Measurements from ENCODE around the gene CDC5L. TPM values are rescaled to one million over a fixed set of nuclear protein-coding genes. Genes with fewer than 3 reads are reported as not detected.
"Not testable (repeated sequence)": the region's sequence is repeated elsewhere in the genome, so short reads cannot be mapped to it uniquely, and the experiment has no call there.

The CDC5L gene
- total RNA-seq, 1 experiment from 2014 or later: 23.8 TPM

DNA sequence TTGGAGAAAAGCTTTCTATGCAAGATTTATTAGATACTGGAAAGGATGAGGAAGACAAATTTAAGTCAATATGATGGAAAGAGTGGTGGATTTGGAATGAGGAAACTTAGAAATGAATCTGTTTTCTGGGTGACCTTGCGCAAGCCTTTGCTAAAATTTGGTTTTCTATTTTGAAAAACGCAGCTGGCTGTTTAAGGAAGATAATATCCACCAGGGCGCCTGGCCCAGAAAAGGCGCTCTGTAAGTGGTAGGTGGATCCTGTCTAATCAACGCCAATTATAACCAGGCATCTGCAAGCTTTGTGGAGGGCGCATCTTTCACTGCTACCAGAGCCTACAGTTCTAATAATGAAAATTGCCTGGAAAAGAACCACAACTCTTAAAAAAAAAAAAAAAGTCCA lies 45.5 kb upstream of the CDC5L start:
- Mint-ChIP-seq H3K4me3 (ENCODE audit: unreplicated experiment) (no peak overlapping the region), H3K36me3 (ENCODE audit: insufficient read depth, unreplicated experiment) (no peaks in the 10 kb centered on the region), H3K4me1 (ENCODE audit: low read depth, unreplicated experiment) (no peaks in the 10 kb centered on the region), H3K9me3 (ENCODE audit: unreplicated experiment) (no peaks in the 10 kb centered on the region), H3K27ac (ENCODE audit: unreplicated experiment) (no peak overlapping the region), H3K27me3 (ENCODE audit: insufficient read depth, unreplicated experiment) (peaks cover 4% of the 10 kb centered on the region)
- H3K36me3 ChIP-seq (ENCODE audit: control insufficient read depth, insufficient read depth, low read length): no peaks in the 10 kb centered on the region
- CTCF ChIA-PET: interaction anchor here (1.0 to 1.3 kb wide), 2 partner anchors 29 to 74 kb away, joined by 3 read pairs; partner anchors contain the start of gene AARS2
- BruUV-seq (replicated peaks): no TSS peak
- DNase-seq: no peak
- H3K27me3 ChIP-seq (replicated peaks; ENCODE audit: control insufficient read depth, insufficient read depth, low read length): no peaks in the 10 kb centered on the region; the same call in 1 of the 2 replicates
- intact Hi-C loops (cut with micrococcal nuclease; ENCODE audit: unreplicated experiment): no loop called here
- POLR2A ChIA-PET: no interaction called here
- TF ChIP-seq CTCF (IDR thresholded peaks at IDR 0.05; ENCODE audit: insufficient read depth in 1 of 2, low read depth in 1 of 2, low read length in 1 of 2, severe bottlenecking in 1 of 2, unreplicated experiment in 1 of 2): no peak
- no peak overlapping the region for H3K4me3 ChIP-seq (ENCODE audit: low read depth, low read length)
- no peaks in the 10 kb centered on the region for H3K4me1 ChIP-seq
- H3K9me3 ChIP-seq: no peaks in the 10 kb centered on the region

GRCh38 chr6:44342489-44342888 lies 45.0 kb upstream of the CDC5L start, which contains the start of gene SPATS1:
SPATS1 (plus strand) TSS chr6:44342650; CDS start chr6:44343096, 446 bp downstream.
- no peak for TF ChIP-seq CTCF (IDR thresholded peaks at IDR 0.05; ENCODE audit: insufficient read depth in 1 of 2, low read depth in 1 of 2, low read length in 1 of 2, severe bottlenecking in 1 of 2, unreplicated experiment in 1 of 2)
- H3K27me3 Mint-ChIP-seq (ENCODE audit: insufficient read depth, unreplicated experiment): peaks cover 3% of the 10 kb centered on the region
- DNase-seq: no peak
- intact Hi-C loops (cut with micrococcal nuclease; ENCODE audit: unreplicated experiment): no loop called here
- H3K36me3 ChIP-seq (ENCODE audit: control insufficient read depth, insufficient read depth, low read length): no peaks in the 10 kb centered on the region
- no peaks in the 10 kb centered on the region for H3K9me3 Mint-ChIP-seq (ENCODE audit: unreplicated experiment)
- H3K27me3 ChIP-seq (replicated peaks; ENCODE audit: control insufficient read depth, insufficient read depth, low read length): no peaks in the 10 kb centered on the region; the same call in 1 of the 2 replicates
- H3K9me3 ChIP-seq: no peaks in the 10 kb centered on the region
- H3K4me3 ChIP-seq (ENCODE audit: low read depth, low read length): no peak within 1 kb of the TSS
- H3K4me3 Mint-ChIP-seq (ENCODE audit: unreplicated experiment): no peak within 1 kb of the TSS
- CTCF ChIA-PET: interaction anchor here (1.3 kb wide), 1 partner anchor 74 kb away, joined by 3 read pairs; no protein-coding TSS in a partner anchor
- no peak within 1 kb of the TSS for H3K27ac Mint-ChIP-seq (ENCODE audit: unreplicated experiment)
- POLR2A ChIA-PET: no interaction called here
- H3K4me1 Mint-ChIP-seq (ENCODE audit: low read depth, unreplicated experiment): no peaks in the 10 kb centered on the region
- no peaks in the 10 kb centered on the region for H3K36me3 Mint-ChIP-seq (ENCODE audit: insufficient read depth, unreplicated experiment)
- no TSS peak for BruUV-seq (replicated peaks)
- H3K4me1 ChIP-seq: no peaks in the 10 kb centered on the region

- H3K9me3 ChIP-seq; H3K27me3 Mint-ChIP-seq (ENCODE audit: insufficient read depth, unreplicated experiment); H3K27me3 ChIP-seq (replicated peaks; ENCODE audit: control insufficient read depth, insufficient read depth, low read length); BruUV-seq (replicated peaks); CTCF ChIA-PET; POLR2A ChIA-PET; H3K4me3 ChIP-seq (ENCODE audit: low read depth, low read length); DNase-seq; intact Hi-C loops (cut with micrococcal nuclease; ENCODE audit: unreplicated experiment); H3K4me1 ChIP-seq; H3K9me3 Mint-ChIP-seq (ENCODE audit: unreplicated experiment); H3K4me3 Mint-ChIP-seq (ENCODE audit: unreplicated experiment); H3K4me1 Mint-ChIP-seq (ENCODE audit: low read depth, unreplicated experiment); H3K36me3 Mint-ChIP-seq (ENCODE audit: insufficient read depth, unreplicated experiment); H3K27ac Mint-ChIP-seq (ENCODE audit: unreplicated experiment); H3K36me3 ChIP-seq (ENCODE audit: control insufficient read depth, insufficient read depth, low read length): not testable (repeated sequence)
Observed at GRCh38 chr6:44346818-44347217, 40.7 kb upstream of the CDC5L start.
